Measurements from ENCODE around the gene RAB13. TPM values are rescaled to one million over a fixed set of nuclear protein-coding genes. Genes with fewer than 3 reads are reported as not detected.
A peak's percentile ranks its signal among the peaks of the same experiment; 100 is the strongest.

Gene RAB13
- total and polyA plus RNA-seq, 2 of the 8 experiments (the other 6 are each of a cell fraction or from before 2014, with no cell fraction given): 70.5 to 157 TPM

DNA sequence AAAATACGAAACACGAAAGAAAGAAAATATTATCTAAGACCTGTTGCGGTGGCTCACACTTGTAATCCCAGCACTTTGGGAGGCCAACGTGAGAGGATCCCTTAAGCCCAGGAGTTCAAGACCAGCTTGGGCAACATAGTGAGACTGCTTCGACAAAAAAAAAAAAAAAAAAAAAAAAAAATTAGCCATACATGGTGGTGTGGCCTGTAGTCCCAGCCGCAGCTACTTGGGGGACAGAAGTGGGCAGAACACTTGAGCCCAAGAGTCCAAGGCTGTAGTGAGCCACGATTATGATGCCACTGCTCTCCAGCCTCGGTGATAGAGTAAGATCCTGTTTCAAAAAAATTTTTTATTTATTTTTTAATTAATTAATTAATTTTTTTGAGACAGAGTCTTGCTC lies 1.5 kb upstream of the RAB13 start:
- H3K4ac ChIP-seq (replicated peaks; ENCODE audit: insufficient read length, low read depth, low read length): no peak overlapping the region
- H4K20me1 ChIP-seq (replicated peaks in 1 of 2; ENCODE audit: control insufficient read depth in 1 of 2, insufficient read depth in 2 of 2, low read length in 2 of 2): peaks cover 0 to 7% of the 10 kb centered on the region in 2 experiments
- 97% methylated on average over 7 of the region's 8 CpGs; no CpG with 5 or more reads in 1 of the 2 experiments for WGBS, 2 experiments (ENCODE audit: extremely low coverage in 1 of 2, insufficient coverage in 1 of 2, insufficient read length in 1 of 2, insufficient replicate concordance in 2 of 2, low coverage in 1 of 2, low lambda C conversion rate in 2 of 2, missing lambda C conversion rate in 1 of 2)
- CTCF ChIA-PET (ENCODE audit: partially characterized antibody): interaction anchor here (0.6 to 3.9 kb wide), 21 partner anchors 8 to 370 kb away, joined by 3 to 31 read pairs (median 4); partner anchors contain the start of genes CREB3L4, GATAD2B, JTB and SLC39A1
- no peak overlapping the region for H4K5ac ChIP-seq (ENCODE audit: insufficient read length, low read depth, low read length)
- peaks cover 0 to 18% (median 11%) of the 10 kb centered on the region in 4 experiments; a peak in 5 of 7 replicates for H3K4me1 ChIP-seq (replicated peaks in 1 of 4; ENCODE audit: control insufficient read depth in 3 of 4, insufficient read depth in 4 of 4, low read length in 3 of 4)
- H3K56ac ChIP-seq (replicated peaks; ENCODE audit: insufficient read length, low read depth, low read length): no peak overlapping the region
- H2BK12ac ChIP-seq (ENCODE audit: low read depth, low read length): 0 out of 2 replicates have a peak overlapping the region, but pooled peaks have one; percentile 42
- no peak overlapping the region for H2BK15ac ChIP-seq (ENCODE audit: low read length)
- peaks cover 0 to 36% of the 10 kb centered on the region in 2 experiments; a peak in 3 of 4 replicates for H3K79me2 ChIP-seq (ENCODE audit: control insufficient read depth in 1 of 2, insufficient read depth in 2 of 2, low read length in 2 of 2)
- H3K27me3 ChIP-seq (replicated peaks in 1 of 4; ENCODE audit: control insufficient read depth in 3 of 4, extremely low read depth in 1 of 4, insufficient read depth in 3 of 4, low read length in 3 of 4): no peaks in the 10 kb centered on the region
- FAIRE-seq (no peak), DNase-seq (ENCODE audit: low read depth in 1 of 2, low spot score in 2 of 2) (no peak)
- H3K9ac ChIP-seq (replicated peaks in 1 of 4; ENCODE audit: extremely low read depth in 1 of 4, low read depth in 3 of 4, low read length in 3 of 4): no peak overlapping the region
- H3K23me2 ChIP-seq (ENCODE audit: low read depth, low read length): peaks cover 19% of the 10 kb centered on the region
- no peak overlapping the region for H3K27ac ChIP-seq (ENCODE audit: low read depth, low read length)
- H2AK5ac ChIP-seq (ENCODE audit: low read depth, low read length): no peak overlapping the region
- H2AFZ ChIP-seq (ENCODE audit: low read length): no peak overlapping the region
- no peak overlapping the region for H3K14ac ChIP-seq (ENCODE audit: insufficient read length)
- no peak overlapping the region for H3K4me2 ChIP-seq (ENCODE audit: insufficient read depth in 1 of 2, low read depth in 2 of 2, low read length in 2 of 2)
- peaks cover 6 to 32% (median 19%) of the 10 kb centered on the region in 4 experiments for H3K36me3 ChIP-seq (ENCODE audit: control insufficient read depth in 2 of 4, insufficient read depth in 4 of 4, low read length in 3 of 4)
- 0 out of 2 replicates have a peak, but pooled peaks cover 3% of the 10 kb centered on the region for H3K79me1 ChIP-seq (ENCODE audit: low read depth, low read length)
- H2BK120ac ChIP-seq (replicated peaks; ENCODE audit: low read depth, low read length): no peak overlapping the region
- no peak overlapping the region for H3K18ac ChIP-seq (ENCODE audit: extremely low read depth, low read length)
- no peak overlapping the region for H4K8ac ChIP-seq (ENCODE audit: extremely low read depth, insufficient read depth, low read length)
- POLR2A ChIA-PET (ENCODE audit: partially characterized antibody): interaction anchor here (1.2 to 13.2 kb wide), 7 partner anchors 11 to 196 kb away, joined by 3 to 454 read pairs (median 12); partner anchors contain the start of genes CREB3L4, CRTC2, DENND4B and JTB
- H3K4me3 ChIP-seq (ENCODE audit: extremely low read depth in 1 of 4, insufficient read depth in 2 of 4, low read depth in 3 of 4, low read length in 4 of 4): no peak overlapping the region
- no peak overlapping the region for H2BK20ac ChIP-seq (ENCODE audit: low read length)
- H2BK5ac ChIP-seq (ENCODE audit: low read depth, low read length): no peak overlapping the region
- no peak overlapping the region for H4K91ac ChIP-seq (replicated peaks; ENCODE audit: insufficient read length, low read length)
- H3K9me3 ChIP-seq (ENCODE audit: insufficient read depth in 2 of 2, low read depth in 1 of 2, low read length in 1 of 2): no peaks in the 10 kb centered on the region
- no peak overlapping the region for H3K23ac ChIP-seq (ENCODE audit: insufficient read length)
- TF ChIP-seq PHF8 (conservative IDR thresholded peaks at IDR 0.05; ENCODE audit: low read depth, low read length): no peak
- no peak for TF ChIP-seq SIX5 (IDR thresholded peaks at IDR 0.05; ENCODE audit: low read depth, low read length)
- TF ChIP-seq HDAC6 (IDR thresholded peaks at IDR 0.05; ENCODE audit: low read depth, low read length): no peak
- TF ChIP-seq EP300 (IDR thresholded peaks at IDR 0.05; ENCODE audit: borderline replicate concordance in 1 of 2, low read depth in 2 of 2, low read length in 2 of 2): no peak
- TF ChIP-seq BRCA1 (IDR thresholded peaks at IDR 0.05; ENCODE audit: low read depth, low read length): no peak
- TF ChIP-seq USF2 (IDR thresholded peaks at IDR 0.05; ENCODE audit: low read length): no peak
- TF ChIP-seq MAFK (IDR thresholded peaks at IDR 0.05; ENCODE audit: low read depth, low read length): no peak
- TF ChIP-seq RNF2 (IDR thresholded peaks at IDR 0.05; ENCODE audit: borderline replicate concordance, low read depth, low read length, missing control alignments, poor library complexity, severe bottlenecking): no peak
- TF ChIP-seq POLR2AphosphoS5 (IDR thresholded peaks at IDR 0.05; ENCODE audit: low read depth, low read length): no peak
- no peak for TF ChIP-seq CHD2 (IDR thresholded peaks at IDR 0.05; ENCODE audit: low read length)
- no peak for TF ChIP-seq KDM4A (IDR thresholded peaks at IDR 0.05; ENCODE audit: low read depth, low read length, severe bottlenecking)
- TF ChIP-seq TCF12 (IDR thresholded peaks at IDR 0.05; ENCODE audit: low read depth, low read length): no peak
- no peak for TF ChIP-seq SP1 (IDR thresholded peaks at IDR 0.05; ENCODE audit: low read depth, low read length)

All from H1 (cell line).